NCI-H526 (cell line): ENCODE measurements around the gene ZNRF4.
"Not testable (repeated sequence)": the region's sequence is repeated elsewhere in the genome, so short reads cannot be mapped to it uniquely, and the experiment has no call there.

Experiments used
- DNase-seq, 2 experiments: peaks; one replicate each; lab custom pipeline; 2025; lab: John Stamatoyannopoulos, UW

The ZNRF4 gene

GRCh38 chr19:5455367-5456129 lies at the start of gene ZNRF4:
TSS of gene ZNRF4 (plus strand) at chr19:5455417. CDS start at chr19:5455492, 75 bp downstream.
- DNase-seq = no peak

GRCh38 chr19:5406198-5406597 lies 49.0 kb upstream of the ZNRF4 start:
- DNase-seq = not testable (repeated sequence)

GRCh38 chr19:5406816-5407215 lies 48.4 kb upstream of the ZNRF4 start:
- DNase-seq = no peak

GRCh38 chr19:5407356-5407755 lies 47.9 kb upstream of the ZNRF4 start:
- peak in 1 of 2 experiments; percentile 41 for DNase-seq

GRCh38 chr19:5417495-5418436 lies 37.5 kb upstream of the ZNRF4 start:
- no peak for DNase-seq

GRCh38 chr19:5418677-5419076 lies 36.5 kb upstream of the ZNRF4 start:
- DNase-seq = no peak

- no peak for DNase-seq
These were observed 34.3 kb upstream of the ZNRF4 start for GRCh38 chr19:5420953-5421352.

- no peak for DNase-seq
These were observed 31.6 kb upstream of the ZNRF4 start for GRCh38 chr19:5423567-5424125.

GRCh38 chr19:5424192-5424973 lies 30.8 kb upstream of the ZNRF4 start:
- no peak for DNase-seq

GRCh38 chr19:5425260-5425659 lies 30.0 kb upstream of the ZNRF4 start:
- no peak for DNase-seq

GRCh38 chr19:5430237-5430636 lies 25.0 kb upstream of the ZNRF4 start:
- DNase-seq = no peak

- no peak for DNase-seq
These were observed 22.5 kb upstream of the ZNRF4 start for GRCh38 chr19:5432687-5433086.

GRCh38 chr19:5434351-5434917 lies 20.8 kb upstream of the ZNRF4 start:
- DNase-seq = no peak

- no peak for DNase-seq
These were observed 20.1 kb upstream of the ZNRF4 start for GRCh38 chr19:5434970-5435641.

- DNase-seq = no peak
These were observed 19.6 kb upstream of the ZNRF4 start for GRCh38 chr19:5435642-5436017.

- DNase-seq = peak in 1 of 2 experiments; percentile 29
These were observed 18.9 kb upstream of the ZNRF4 start for GRCh38 chr19:5436106-5436947.

GRCh38 chr19:5436948-5437306 lies 18.3 kb upstream of the ZNRF4 start:
- DNase-seq = no peak

GRCh38 chr19:5438756-5439155 lies 16.5 kb upstream of the ZNRF4 start:
- DNase-seq = not testable (repeated sequence)

- no peak for DNase-seq
These were observed 15.8 kb upstream of the ZNRF4 start for GRCh38 chr19:5439452-5439851.

- no peak for DNase-seq
These were observed 14.9 kb upstream of the ZNRF4 start for GRCh38 chr19:5440299-5440698.
